Adrenal gland (tissue), 12 donors: ENCODE measurements around the gene GPRC5D. TPM values are rescaled to one million over a fixed set of nuclear protein-coding genes. Genes with fewer than 3 reads are reported as not detected.
A peak's percentile ranks its signal among the peaks of the same experiment; 100 is the strongest.

Source experiments
- DNase-seq, 7 donors: peaks; one replicate each; pipeline ENCODE4 v3.0.0-alpha.2; 2019 to 2020
- H3K27ac ChIP-seq, 5 donors: fragments of 200-600 bp; sonication (generic) in 4 of 5; 1 replicate in 3 of 5; 2 replicates in 2 of 5; pipeline versions ENCODE4 v1.5.1 to v1.8.0; 2016 to 2020; ENCODE audit warnings: mild to moderate bottlenecking in 1 of 5
- H3K27me3 ChIP-seq: fragments of 200-600 bp; 2 replicates; pipeline ENCODE4 v1.8.0; 2021
- H3K36me3 ChIP-seq, 2 donors: fragments of 200-600 bp; replicated peaks in 1 of 2; 1 replicate in 1 of 2; 2 replicates in 1 of 2; pipeline versions ENCODE4 v1.5.1 to v1.8.0; 2018 to 2022
- H3K4me1 ChIP-seq, 2 donors: fragments of 200-600 bp; replicated peaks in 1 of 2; 1 replicate in 1 of 2; 2 replicates in 1 of 2; pipeline versions ENCODE4 v1.5.1 to v1.8.0; 2018 to 2021
- H3K4me3 ChIP-seq, 4 donors: fragments of 200-600 bp; sonication (generic) in 3 of 4; one replicate each; pipeline ENCODE4 v1.5.1; 2016 to 2018
- H3K9me3 ChIP-seq, 3 donors: fragments of 200-600 bp; sonication (generic) in 1 of 3; replicated peaks in 1 of 3; 1 replicate in 2 of 3; 2 replicates in 1 of 3; pipeline versions ENCODE4 v1.5.1 to v1.8.0; 2016 to 2021
- POLR2A ChIP-seq, 2 donors: fragments of 450-650 bp; IDR thresholded peaks; one replicate each; pipeline ENCODE4 v1.6.1; 2017; ENCODE audit warnings: antibody characterized with exemption in 2 of 2, mild to moderate bottlenecking in 2 of 2, moderate library complexity in 1 of 2
- WGBS, 4 donors: extraction: QIAGEN DNeasy Blood & Tissue Kit in 2 of 4; methylation state at CpG; one replicate each; pipeline versions ENCODE4 v1.1.5 to v1.1.7; 2013 to 2017; 5-methylcytosine and 5-hydroxymethylcytosine counted together
- intact Hi-C, 2 donors: fragments of 100-400 bp; cut with DNase I; formaldehyde crosslinking; loops; one replicate each; pipeline versions ENCODE4 v1.14.1 to v1.15.0; 2022 to 2023
- polyA plus RNA-seq, 3 donors: library from polyadenylated mRNA; stranded (reverse); fragments of 200-250 nt in 2 of 3; fragments of 350-450 nt in 1 of 3; fragmentation: Illumina TruSeq in 1 of 3; extraction: RNeasy Lipid Tissue Mini Kit (QIAGEN cat#74804) in 1 of 3; gene quantifications; one replicate each; pipeline ENCODE4 v1.2.3, GENCODE V29; 2013 to 2014
- total RNA-seq, 9 donors: library from RNA; depleted of rRNA in 4 of 9; stranded (reverse); fragments of >200 nt in 4 of 9; fragments of 120-200 nt in 1 of 9; fragmentation: NEBNext Ultra II Directional in 1 of 9; extraction: Animal tissue kit (Norgen Biotek cat#: 25700) in 1 of 9; gene quantifications; one replicate each; pipeline versions ENCODE4 v1.1.0 to v1.2.4, GENCODE V29; 2013 to 2023
- TF ChIP-seq, protein P1 (sequence below), 6 experiments: fragments of 450-650 bp in 4 of 6; fragments of 200-600 bp in 2 of 6; sonication (generic) in 1 of 6; IDR thresholded peaks; 1 replicate in 5 of 6; 2 replicates in 1 of 6; pipeline versions ENCODE4 v1.5.1 to v1.8.0; 2016 to 2021; ENCODE audit warnings: antibody characterized with exemption in 6 of 6, mild to moderate bottlenecking in 2 of 6, moderate library complexity in 1 of 6
- donor health status: healthy with polysubstance abuse.
- donor health status: Bipolar disorder and iron deficiency.
- donor health status: DM: yes; HTN: yes; CAD: no.
- donor health status: DM: no; HTN: no; CAD: no.
- donor health status: DM: no; HTN: no; CAD: no.
- donor health status: DM: yes; HTN: yes; CAD: no.

The GPRC5D gene
- total and polyA plus RNA-seq, 12 donors: 0.17 to 0.40 TPM; not detected in 10

GRCh38 chr12:12916135-12916944, 35.6 kb downstream of the GPRC5D start:
- Histone ChIP-seq H3K27ac (peak overlapping the region in 2 of 5 donors; percentile 44 to 73), H3K4me1 (peaks cover 4 to 5% of the 10 kb centered on the region in 2 donors), H3K4me3 (no peak overlapping the region), H3K27me3 (no peaks in the 10 kb centered on the region), H3K36me3 (no peaks in the 10 kb centered on the region), H3K9me3 (no peaks in the 10 kb centered on the region)
- TF ChIP-seq POLR2A (IDR thresholded peaks at IDR 0.05): no peak
- TF ChIP-seq, protein P1, sequence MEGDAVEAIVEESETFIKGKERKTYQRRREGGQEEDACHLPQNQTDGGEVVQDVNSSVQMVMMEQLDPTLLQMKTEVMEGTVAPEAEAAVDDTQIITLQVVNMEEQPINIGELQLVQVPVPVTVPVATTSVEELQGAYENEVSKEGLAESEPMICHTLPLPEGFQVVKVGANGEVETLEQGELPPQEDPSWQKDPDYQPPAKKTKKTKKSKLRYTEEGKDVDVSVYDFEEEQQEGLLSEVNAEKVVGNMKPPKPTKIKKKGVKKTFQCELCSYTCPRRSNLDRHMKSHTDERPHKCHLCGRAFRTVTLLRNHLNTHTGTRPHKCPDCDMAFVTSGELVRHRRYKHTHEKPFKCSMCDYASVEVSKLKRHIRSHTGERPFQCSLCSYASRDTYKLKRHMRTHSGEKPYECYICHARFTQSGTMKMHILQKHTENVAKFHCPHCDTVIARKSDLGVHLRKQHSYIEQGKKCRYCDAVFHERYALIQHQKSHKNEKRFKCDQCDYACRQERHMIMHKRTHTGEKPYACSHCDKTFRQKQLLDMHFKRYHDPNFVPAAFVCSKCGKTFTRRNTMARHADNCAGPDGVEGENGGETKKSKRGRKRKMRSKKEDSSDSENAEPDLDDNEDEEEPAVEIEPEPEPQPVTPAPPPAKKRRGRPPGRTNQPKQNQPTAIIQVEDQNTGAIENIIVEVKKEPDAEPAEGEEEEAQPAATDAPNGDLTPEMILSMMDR (IDR thresholded peaks at IDR 0.05): peak; percentile 95 to 98 (median 96)
- intact Hi-C loops: loop anchor here (2.0 to 10.0 kb wide), 5 partner anchors 61 to 296 kb away; no protein-coding TSS in a partner anchor
- DNase-seq: peak; percentile 77 to 96 (median 87)
- 20 to 27% (median 25%) methylated on average over 17 to 19 of the region's 19 CpGs for WGBS, 4 donors

DNA sequence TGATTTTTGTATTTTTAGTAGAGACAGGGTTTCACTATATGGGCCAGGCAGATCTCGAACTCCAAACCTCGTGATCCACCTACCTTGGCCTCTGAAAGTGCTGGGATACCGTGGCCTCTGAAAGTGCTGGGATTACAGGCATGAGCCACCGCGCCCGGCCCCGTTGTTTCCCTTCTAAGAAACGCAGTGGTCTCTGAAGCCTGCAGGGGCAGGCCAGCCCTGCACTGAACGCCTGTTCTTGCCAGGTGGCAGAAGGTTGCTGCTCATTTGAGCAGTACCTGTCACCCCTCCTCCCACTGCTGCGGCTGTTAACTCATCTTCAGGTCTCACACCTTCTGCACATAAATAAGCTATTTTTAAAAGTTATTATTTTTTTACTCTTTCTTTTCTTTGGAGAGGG, 36.3 kb downstream of the GPRC5D start:
- TF ChIP-seq, protein P1 (IDR thresholded peaks at IDR 0.05): no peak
- no peak for TF ChIP-seq POLR2A (IDR thresholded peaks at IDR 0.05)
- H3K4me1 ChIP-seq: peaks cover 4 to 5% of the 10 kb centered on the region in 2 donors
- H3K4me3 ChIP-seq: no peak overlapping the region
- intact Hi-C loops: loop anchor here (2.0 to 10.0 kb wide), 5 partner anchors 62 to 297 kb away; no protein-coding TSS in a partner anchor
- no peak overlapping the region for H3K27ac ChIP-seq
- no peaks in the 10 kb centered on the region for H3K36me3 ChIP-seq
- 72 to 80% (median 77%) methylated on average over 9 to 10 of the region's 10 CpGs for WGBS, 4 donors
- H3K9me3 ChIP-seq: no peaks in the 10 kb centered on the region
- peak in 1 of 7 donors; percentile 47 for DNase-seq
- no peaks in the 10 kb centered on the region for H3K27me3 ChIP-seq

GRCh38 chr12:12912711-12913110, 39.3 kb downstream of the GPRC5D start:
- no peaks in the 10 kb centered on the region for H3K27me3 ChIP-seq
- no peak overlapping the region for H3K4me3 ChIP-seq
- H3K27ac ChIP-seq: no peak overlapping the region
- H3K4me1 ChIP-seq: peaks cover 11 to 20% of the 10 kb centered on the region in 2 donors
- TF ChIP-seq, protein P1 (IDR thresholded peaks at IDR 0.05): no peak
- TF ChIP-seq POLR2A (IDR thresholded peaks at IDR 0.05): no peak
- intact Hi-C loops: loop anchor here in 1 of 2 donors (10.0 kb wide), 1 partner anchor 182 kb away; no protein-coding TSS in a partner anchor
- H3K9me3 ChIP-seq: no peaks in the 10 kb centered on the region
- DNase-seq: no peak
- H3K36me3 ChIP-seq: no peaks in the 10 kb centered on the region
- 92 to 95% (median 94%) methylated on average over 5 of the region's 5 CpGs for WGBS, 4 donors

- H3K4me3 ChIP-seq: no peak overlapping the region
- H3K36me3 ChIP-seq: no peaks in the 10 kb centered on the region
- no peaks in the 10 kb centered on the region for H3K9me3 ChIP-seq
- H3K4me1 ChIP-seq: peaks cover 7 to 14% of the 10 kb centered on the region in 2 donors
- WGBS, 4 donors: 38 to 51% (median 45%) methylated on average over 4 of the region's 4 CpGs
- intact Hi-C loops: loop anchor here in 1 of 2 donors (10.0 kb wide), 1 partner anchor 185 kb away; no protein-coding TSS in a partner anchor
- H3K27me3 ChIP-seq: no peaks in the 10 kb centered on the region
- peak in 1 of 7 donors; percentile 39 for DNase-seq
- no peak for TF ChIP-seq POLR2A (IDR thresholded peaks at IDR 0.05)
- TF ChIP-seq, protein P1 (IDR thresholded peaks at IDR 0.05): no peak
- H3K27ac ChIP-seq: peak overlapping the region in 2 of 5 donors; percentile 37 to 77
Measured at GRCh38 chr12:12909995-12910420, 42.0 kb downstream of the GPRC5D start.
